NCI-H524 (cell line): Measurements from ENCODE around the gene TRPV4.

Experiments used
- DNase-seq, 2 experiments: peaks; one replicate each; lab custom pipeline; 2025; lab: John Stamatoyannopoulos, UW

The TRPV4 gene

GRCh38 chr12:109760930-109761921 is 72.0 kb downstream of the TRPV4 start:
- DNase-seq: no peak

GRCh38 chr12:109760031-109760929 is 72.9 kb downstream of the TRPV4 start:
- DNase-seq: peak; percentile 40 to 66

- peak in 1 of 2 experiments; percentile 43 for DNase-seq
Measured at GRCh38 chr12:109759595-109759994, 73.6 kb downstream of the TRPV4 start.

- DNase-seq: peak; percentile 15 to 37
Measured at GRCh38 chr12:109758426-109759420, 74.5 kb downstream of the TRPV4 start.

- DNase-seq: no peak
Measured at GRCh38 chr12:109757671-109758265, 75.4 kb downstream of the TRPV4 start.

GRCh38 chr12:109756457-109756856 is 76.7 kb downstream of the TRPV4 start:
- no peak for DNase-seq

GRCh38 chr12:109753959-109754358 is 79.2 kb downstream of the TRPV4 start:
- no peak for DNase-seq

GRCh38 chr12:109753054-109753401 is 80.2 kb downstream of the TRPV4 start:
- no peak for DNase-seq

GRCh38 chr12:109752117-109753053 is 80.8 kb downstream of the TRPV4 start:
- no peak for DNase-seq

- DNase-seq: no peak
Measured at GRCh38 chr12:109744986-109745942, 87.9 kb downstream of the TRPV4 start.

GRCh38 chr12:109744026-109744425 is 89.2 kb downstream of the TRPV4 start:
- DNase-seq: no peak

- DNase-seq: no peak
Measured at GRCh38 chr12:109743076-109743910, 89.9 kb downstream of the TRPV4 start.

GRCh38 chr12:109741970-109742703 is 91.1 kb downstream of the TRPV4 start:
- DNase-seq: no peak

GRCh38 chr12:109741286-109741969 is 91.8 kb downstream of the TRPV4 start:
- no peak for DNase-seq

- no peak for DNase-seq
Measured at GRCh38 chr12:109740694-109741245, 92.4 kb downstream of the TRPV4 start.
